ENCODE data around the gene SCAF4.

GRCh38 chr21:31754708-31754960, 22.7 kb upstream of the SCAF4 start:
- TF ChIP-seq CTCF (IDR thresholded peaks at IDR 0.05; ENCODE audit: insufficient read depth, low read depth, low read length): no peak
- no peak for TF ChIP-seq EZH2 (IDR thresholded peaks at IDR 0.05; ENCODE audit: insufficient read depth, low read length)
